Prostate gland (tissue), 2 donors: ENCODE data around the gene IGF2. TPM values are rescaled to one million over a fixed set of nuclear protein-coding genes. Genes with fewer than 3 reads are reported as not detected.
"Not testable (repeated sequence)": the region's sequence is repeated elsewhere in the genome, so short reads cannot be mapped to it uniquely, and the experiment has no call there.

Experiments
- DNase-seq: peaks from one replicate; pipeline ENCODE4 v3.0.0-alpha.2; 2019; ENCODE audit warnings: low spot score
- H3K27ac ChIP-seq, 2 donors: fragments of 200-600 bp; sonication (generic); 2 replicates each; pipeline ENCODE4 v1.5.1; 2017 to 2019
- H3K27me3 ChIP-seq: fragments of 200-600 bp; sonication (generic); replicated peaks from 2 replicates; pipeline ENCODE4 v1.5.1; 2019; ENCODE audit not compliant: insufficient read depth
- H3K36me3 ChIP-seq, 2 donors: fragments of 200-600 bp; sonication (generic); 1 replicate in 1 of 2; 2 replicates in 1 of 2; pipeline versions ENCODE4 v1.5.1 to v1.8.1; 2017 to 2019
- H3K4me1 ChIP-seq: fragments of 200-600 bp; sonication (generic); replicated peaks from 2 replicates; pipeline ENCODE4 v1.5.1; 2019
- H3K4me3 ChIP-seq, 2 donors: fragments of 200-600 bp; sonication (generic); 2 replicates each; pipeline ENCODE4 v1.5.1; 2017 to 2019
- H3K9me3 ChIP-seq: fragments of 200-600 bp; sonication (generic); 2 replicates; pipeline ENCODE4 v1.5.1; 2017
- POLR2A ChIP-seq: fragments of 450-650 bp; IDR thresholded peaks from one replicate; pipeline ENCODE4 v1.6.1; 2016; ENCODE audit warnings: antibody characterized with exemption, mild to moderate bottlenecking
- POLR2AphosphoS5 ChIP-seq: sonication (generic); formaldehyde crosslinking; IDR thresholded peaks from one replicate; pipeline ENCODE4 v1.6.1; 2017; ENCODE audit warnings: antibody characterized with exemption
- WGBS: methylation state at CpG from one replicate; pipeline ENCODE4 v1.1.5; 2018; 5-methylcytosine and 5-hydroxymethylcytosine counted together
- intact Hi-C: fragments of 100-400 bp; cut with DNase I; formaldehyde crosslinking; loops from one replicate; pipeline ENCODE4 v1.14.2; 2022
- total RNA-seq, 2 donors: library from RNA; depleted of rRNA; stranded (reverse); fragments of >200 nt; gene quantifications; one replicate each; pipeline ENCODE4 v1.1.0, GENCODE V29; 2016
- TF ChIP-seq, protein P1 (sequence below), 4 experiments: fragments of 200-600 bp in 2 of 4; fragments of 450-650 bp in 2 of 4; sonication (generic) in 2 of 4; IDR thresholded peaks; 1 replicate in 3 of 4; 2 replicates in 1 of 4; pipeline ENCODE4 v1.5.1; 2016 to 2019; ENCODE audit warnings: antibody characterized with exemption in 4 of 4, mild to moderate bottlenecking in 2 of 4, moderate library complexity in 2 of 4

Gene IGF2
- total RNA-seq, 2 donors from 2014 or later = 4.1 to 80.7 TPM

DNA sequence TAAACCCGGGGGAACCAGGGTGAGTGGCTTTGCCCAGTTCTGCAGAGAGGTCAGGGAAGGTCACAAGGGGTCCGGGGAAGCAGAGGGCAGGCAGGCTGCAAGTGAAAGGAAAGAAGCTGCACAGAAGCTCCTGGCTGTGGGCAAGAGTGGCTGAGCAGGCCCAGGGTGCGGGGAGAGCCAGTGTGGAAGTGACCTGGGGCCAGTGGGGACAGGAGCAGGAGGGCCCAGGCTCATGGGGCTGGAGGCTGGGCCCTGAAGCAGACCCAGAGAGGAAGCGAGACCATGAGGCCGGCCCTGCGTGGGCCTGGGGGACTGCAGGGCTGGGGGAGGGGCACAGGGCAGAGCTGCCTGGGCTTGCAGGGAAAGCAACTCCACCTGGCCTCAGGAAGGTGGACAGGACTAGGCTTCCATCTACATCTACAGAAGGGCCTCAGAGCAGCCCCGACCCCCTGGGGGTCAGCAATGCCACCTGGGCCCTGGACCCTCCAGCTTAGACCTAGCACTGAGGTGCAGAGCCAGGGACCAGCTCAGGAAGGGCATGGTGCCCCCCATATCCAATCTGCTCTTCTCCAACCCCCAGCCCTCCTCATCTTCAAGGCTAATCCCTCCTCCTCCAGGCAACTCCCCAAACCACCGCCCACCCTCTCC, 11.6 kb downstream of the IGF2 start:
- Histone ChIP-seq H3K9me3 (no peaks in the 10 kb centered on the region), H3K27me3 (no peaks in the 10 kb centered on the region), H3K4me1 (no peaks in the 10 kb centered on the region), H3K36me3 (no peaks in the 10 kb centered on the region), H3K4me3 (no peak overlapping the region), H3K27ac (no peak overlapping the region)
- intact Hi-C loops = no loop called here
- no peak for DNase-seq
- WGBS = 74% methylated on average over 8 of the region's 8 CpGs
- TF ChIP-seq, protein P1, sequence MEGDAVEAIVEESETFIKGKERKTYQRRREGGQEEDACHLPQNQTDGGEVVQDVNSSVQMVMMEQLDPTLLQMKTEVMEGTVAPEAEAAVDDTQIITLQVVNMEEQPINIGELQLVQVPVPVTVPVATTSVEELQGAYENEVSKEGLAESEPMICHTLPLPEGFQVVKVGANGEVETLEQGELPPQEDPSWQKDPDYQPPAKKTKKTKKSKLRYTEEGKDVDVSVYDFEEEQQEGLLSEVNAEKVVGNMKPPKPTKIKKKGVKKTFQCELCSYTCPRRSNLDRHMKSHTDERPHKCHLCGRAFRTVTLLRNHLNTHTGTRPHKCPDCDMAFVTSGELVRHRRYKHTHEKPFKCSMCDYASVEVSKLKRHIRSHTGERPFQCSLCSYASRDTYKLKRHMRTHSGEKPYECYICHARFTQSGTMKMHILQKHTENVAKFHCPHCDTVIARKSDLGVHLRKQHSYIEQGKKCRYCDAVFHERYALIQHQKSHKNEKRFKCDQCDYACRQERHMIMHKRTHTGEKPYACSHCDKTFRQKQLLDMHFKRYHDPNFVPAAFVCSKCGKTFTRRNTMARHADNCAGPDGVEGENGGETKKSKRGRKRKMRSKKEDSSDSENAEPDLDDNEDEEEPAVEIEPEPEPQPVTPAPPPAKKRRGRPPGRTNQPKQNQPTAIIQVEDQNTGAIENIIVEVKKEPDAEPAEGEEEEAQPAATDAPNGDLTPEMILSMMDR (IDR thresholded peaks at IDR 0.05) = no peak
- TF ChIP-seq POLR2AphosphoS5 (no peak), POLR2A (no peak)

DNA sequence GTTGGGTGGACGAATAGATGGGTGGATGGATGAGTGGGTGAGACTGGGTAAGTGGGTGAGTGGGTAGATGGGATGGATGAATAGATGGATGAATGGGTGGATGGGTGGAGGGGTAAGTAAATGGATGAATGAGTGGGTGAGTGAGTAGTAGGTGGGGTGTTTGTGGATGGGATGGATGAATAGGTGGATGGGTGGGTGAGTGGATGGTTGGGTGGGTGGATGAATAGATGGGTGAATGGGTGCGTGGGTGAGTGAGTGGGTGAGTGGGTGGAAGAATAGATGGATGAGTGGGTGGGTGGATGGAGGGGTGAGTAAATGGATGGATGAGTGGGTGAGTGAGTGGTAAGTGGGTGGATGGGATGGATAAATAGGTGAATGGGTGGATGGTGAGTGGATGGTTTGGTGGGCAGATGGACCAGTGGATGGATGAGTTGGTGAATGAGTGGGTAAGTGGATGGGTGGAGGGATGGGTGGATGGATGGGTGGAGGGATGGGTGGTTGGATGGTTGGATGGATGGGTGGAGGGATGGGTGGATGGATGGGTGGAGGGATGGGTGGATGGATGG, 12.6 kb downstream of the IGF2 start:
- 89% methylated on average over 2 of the region's 2 CpGs for WGBS
- no peaks in the 10 kb centered on the region for H3K4me1 ChIP-seq
- H3K27me3 ChIP-seq = peaks cover 2% of the 10 kb centered on the region
- TF ChIP-seq POLR2A = no peak
- no peak for TF ChIP-seq POLR2AphosphoS5
- TF ChIP-seq, protein P1 (IDR thresholded peaks at IDR 0.05) = no peak
- no peak overlapping the region for H3K4me3 ChIP-seq
- H3K9me3 ChIP-seq = no peaks in the 10 kb centered on the region
- H3K27ac ChIP-seq = no peak overlapping the region
- DNase-seq = no peak
- H3K36me3 ChIP-seq = no peaks in the 10 kb centered on the region
- intact Hi-C loops = no loop called here

DNA sequence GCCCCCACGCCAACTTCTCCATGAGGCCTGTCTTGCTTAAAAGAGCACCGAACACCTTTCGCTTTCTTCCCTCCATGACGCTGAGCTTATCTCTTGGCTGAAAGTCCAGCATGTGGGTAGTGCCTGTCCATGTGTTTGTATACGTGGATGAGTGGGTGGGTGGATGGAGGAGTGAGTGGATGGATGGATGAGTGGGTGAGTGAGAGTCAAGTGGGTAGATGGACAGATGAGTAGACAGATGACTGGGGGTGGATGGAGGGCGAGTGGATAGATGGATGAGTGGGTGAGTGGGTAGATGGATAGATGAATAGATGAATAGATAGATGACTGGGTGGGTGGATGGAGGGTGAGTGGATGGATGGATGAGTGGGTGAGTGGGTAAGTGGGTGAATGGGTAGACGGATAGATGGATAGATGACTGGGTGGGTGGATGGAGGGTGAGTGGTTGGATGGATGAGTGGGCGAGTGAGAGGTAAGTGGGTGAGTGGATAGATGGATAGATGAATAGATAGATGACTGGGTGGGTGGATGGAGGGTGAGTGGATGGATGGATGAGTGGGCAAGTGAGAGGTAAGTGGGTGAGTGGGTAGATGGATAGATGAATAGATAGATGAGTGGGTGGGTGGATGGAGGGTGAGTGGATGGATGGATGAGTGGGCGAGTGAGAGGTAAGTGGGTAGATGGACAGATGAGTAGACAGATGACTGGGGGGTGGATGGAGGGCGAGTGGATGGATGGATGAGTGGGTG, 14.3 kb downstream of the IGF2 start:
- WGBS = 88% methylated on average over 10 of the region's 10 CpGs
- intact Hi-C loops, H3K27me3 ChIP-seq: not testable (repeated sequence)

DNA sequence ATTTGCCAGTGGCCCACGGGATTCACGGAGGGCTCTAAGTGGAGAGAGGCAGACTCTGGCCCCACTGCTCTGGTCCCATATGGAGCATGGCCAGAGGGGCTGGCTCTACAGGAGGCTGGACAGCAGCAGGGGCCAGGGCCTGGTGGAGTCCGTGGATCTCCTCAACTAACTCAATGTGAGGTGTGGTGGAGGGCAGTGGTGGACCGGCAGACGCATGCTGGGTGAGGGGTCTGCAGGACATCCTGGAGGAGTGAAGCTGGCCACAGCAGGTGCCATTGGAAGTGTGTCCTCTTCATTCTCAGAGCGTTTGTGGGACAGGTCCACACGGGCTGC, 15.6 kb downstream of the IGF2 start:
- no peak for TF ChIP-seq POLR2AphosphoS5
- TF ChIP-seq, protein P1 (IDR thresholded peaks at IDR 0.05) = no peak
- TF ChIP-seq POLR2A = no peak
- Histone ChIP-seq H3K4me3 (no peak overlapping the region), H3K27ac (no peak overlapping the region), H3K27me3 (peaks cover 5% of the 10 kb centered on the region), H3K4me1 (no peaks in the 10 kb centered on the region), H3K36me3 (no peaks in the 10 kb centered on the region), H3K9me3 (no peaks in the 10 kb centered on the region)
- WGBS = 91% methylated on average over 7 of the region's 7 CpGs
- DNase-seq = no peak
- intact Hi-C loops = no loop called here

More for the DNA sequence above, 14.3 kb downstream of the IGF2 start:
- not testable (repeated sequence) for H3K4me1 ChIP-seq, H3K9me3 ChIP-seq, H3K27ac ChIP-seq, H3K4me3 ChIP-seq, H3K36me3 ChIP-seq, DNase-seq

DNA sequence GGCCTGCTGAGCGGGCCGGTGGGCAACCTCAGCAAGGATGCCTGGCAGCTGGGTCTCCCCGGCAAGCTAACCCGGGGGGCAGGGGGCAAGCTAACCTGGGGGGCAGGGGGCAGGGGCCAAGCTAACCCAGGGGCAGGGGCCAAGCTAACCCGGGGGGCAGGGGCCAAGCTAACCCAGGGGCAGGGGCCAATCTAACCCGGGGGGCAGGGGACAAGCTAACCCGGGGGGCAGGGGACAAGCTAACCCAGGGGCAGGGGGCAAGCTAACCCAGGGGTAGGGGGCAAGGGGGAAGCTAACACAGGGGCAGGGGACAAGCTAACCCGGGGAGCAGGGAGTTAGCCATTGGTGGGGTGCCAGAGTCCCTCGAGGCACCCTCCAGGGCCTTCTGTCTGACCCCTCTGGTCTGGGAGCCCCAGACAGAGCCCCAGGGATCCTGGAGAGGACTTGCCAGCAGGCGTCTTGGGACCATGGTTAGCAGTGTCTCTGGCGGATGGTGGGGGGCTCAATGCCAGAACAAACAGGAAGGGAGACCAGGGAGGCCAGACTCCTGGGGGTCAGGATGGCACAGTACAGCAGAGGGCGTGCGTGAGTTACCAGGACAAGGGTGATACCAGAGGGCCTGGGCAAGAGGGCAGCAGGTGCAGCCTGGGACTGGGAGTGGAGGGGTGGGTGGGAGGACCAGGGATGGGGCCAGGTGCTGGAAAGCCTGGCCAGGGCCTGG, 16.1 kb downstream of the IGF2 start:
- no peak overlapping the region for H3K4me3 ChIP-seq
- H3K9me3 ChIP-seq = no peaks in the 10 kb centered on the region
- H3K36me3 ChIP-seq = no peaks in the 10 kb centered on the region
- H3K27me3 ChIP-seq = peaks cover 5% of the 10 kb centered on the region
- no peaks in the 10 kb centered on the region for H3K4me1 ChIP-seq
- intact Hi-C loops = no loop called here
- no peak for DNase-seq
- TF ChIP-seq POLR2AphosphoS5 = no peak
- 67% methylated on average over 13 of the region's 13 CpGs for WGBS
- no peak overlapping the region for H3K27ac ChIP-seq
